Activated T-helper 17 cell treated with anti-CD3 and anti-CD28 coated beads, Interleukin-2, amount 50 U/mL, for 72 hours (primary cell): ENCODE measurements around the gene CCDC3. TPM values are rescaled to one million over a fixed set of nuclear protein-coding genes. Genes with fewer than 3 reads are reported as not detected.
"Not testable (repeated sequence)": the region's sequence is repeated elsewhere in the genome, so short reads cannot be mapped to it uniquely, and the experiment has no call there.

Experiments used
- ATAC-seq: fragments of 150-1000 bp; cut with Tn5 transposase; replicated peaks from 2 replicates; pipeline ENCODE4 v1.10.0; 2021; ENCODE audit warnings: mild to moderate bottlenecking, moderate library complexity
- H3K27ac Mint-ChIP-seq: one replicate; pipeline ENCODE4 v1.8.0; 2022; ENCODE audit warnings: mixed read lengths
- H3K27me3 Mint-ChIP-seq: one replicate; pipeline ENCODE4 v1.8.0; 2022; ENCODE audit warnings: mixed read lengths
- H3K36me3 Mint-ChIP-seq: one replicate; pipeline ENCODE4 v1.8.0; 2022; ENCODE audit warnings: low read depth, mild to moderate bottlenecking, mixed read lengths
- H3K4me1 Mint-ChIP-seq: one replicate; pipeline ENCODE4 v1.8.0; 2022; ENCODE audit warnings: mixed read lengths
- H3K4me3 Mint-ChIP-seq: one replicate; pipeline ENCODE4 v1.8.0; 2022; ENCODE audit warnings: mild to moderate bottlenecking, mixed read lengths
- H3K9me3 Mint-ChIP-seq: one replicate; pipeline ENCODE4 v1.8.0; 2022; ENCODE audit warnings: mixed read lengths
- total RNA-seq, 2 donors: library from RNA; stranded (reverse); gene quantifications; one replicate each; pipeline ENCODE4 v1.2.3, GENCODE V29; 2022

Gene CCDC3
- 1 to 10 TPM in 1 of 2 donors, under 1 TPM in 1; 0.26 to 2.5 TPM for total RNA-seq

DNA sequence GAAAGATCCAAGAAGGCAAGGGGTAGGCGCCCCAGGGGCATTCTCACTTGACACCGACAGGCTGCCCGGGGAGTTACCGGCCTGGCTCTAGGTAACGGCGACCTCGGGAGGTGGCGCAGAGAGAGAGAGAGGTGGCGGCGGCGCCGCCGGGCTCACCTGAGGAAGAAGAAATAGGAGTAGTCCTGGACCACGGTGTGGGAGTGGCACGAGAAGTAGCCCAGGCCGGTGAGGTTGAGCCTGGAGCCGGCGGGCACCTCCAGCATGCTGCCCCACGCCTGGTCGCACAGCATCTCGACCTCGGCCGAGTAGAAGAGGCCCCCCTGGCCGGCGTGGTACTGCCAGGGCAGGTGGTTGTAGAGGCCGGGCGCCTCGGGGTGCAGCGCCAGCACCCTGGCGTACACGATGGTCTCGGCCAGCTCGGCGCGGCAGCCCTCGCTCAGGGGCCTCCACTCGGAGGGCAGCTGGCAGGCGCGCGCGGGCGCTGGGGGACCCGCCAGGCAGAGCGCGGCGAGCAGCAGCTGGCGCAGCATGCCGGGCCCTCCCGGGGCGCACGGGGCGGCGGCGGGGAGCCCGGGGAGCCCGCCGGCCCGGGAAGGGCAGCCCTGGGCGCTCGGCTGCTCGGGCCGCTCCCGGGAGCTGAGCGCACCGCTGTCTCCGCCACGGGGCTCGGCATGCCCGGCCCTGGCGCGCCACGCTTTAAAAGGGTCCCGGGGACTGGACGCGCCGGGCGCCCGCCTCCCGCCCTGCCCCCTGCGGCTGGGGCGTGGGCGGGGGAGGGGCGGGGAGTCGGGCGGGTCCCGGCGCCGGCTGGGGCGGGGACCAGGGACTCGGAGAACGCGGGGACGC lies at the start of gene CCDC3:
Gene CCDC3 (minus strand): TSS at position 673 of the 846 bp plus-strand sequence. CDS start 143 bp downstream, at position 530.
- Mint-ChIP-seq H3K27me3 (peaks cover 60% of the 10 kb centered on the region), H3K4me1 (no peaks in the 10 kb centered on the region), H3K4me3 (peak within 1 kb of the TSS; percentile 52), H3K36me3 (no peaks in the 10 kb centered on the region), H3K27ac (no peak within 1 kb of the TSS), H3K9me3 (peaks cover 4% of the 10 kb centered on the region)
- ATAC-seq: no peak

DNA sequence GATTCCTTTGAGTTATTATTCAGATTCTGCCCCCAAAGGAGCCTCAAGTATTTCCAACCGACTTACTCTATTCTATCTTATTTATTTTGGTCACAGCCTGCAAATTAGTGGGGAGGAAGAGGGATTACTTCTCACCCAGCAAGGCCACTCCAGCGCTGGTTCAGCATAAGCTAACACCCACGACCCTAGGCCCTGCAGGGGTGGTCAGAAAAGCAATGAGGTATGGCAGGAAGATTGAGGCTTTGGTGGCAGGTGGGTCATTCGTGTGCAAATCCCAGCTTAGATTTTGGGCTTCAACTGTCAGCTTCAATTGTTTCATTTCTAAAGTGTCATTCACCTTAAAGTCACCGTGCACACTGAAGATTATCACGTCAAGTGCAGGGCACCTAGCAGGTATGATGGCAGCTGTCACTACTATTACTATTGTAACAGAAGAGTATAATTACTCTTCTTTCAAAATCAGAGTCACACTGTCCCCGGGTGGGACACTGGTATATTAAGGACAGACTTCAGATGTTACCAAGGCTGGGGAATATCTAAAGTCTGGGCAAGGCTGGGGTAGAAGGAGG lies 49.7 kb upstream of the CCDC3 start:
- H3K4me1 Mint-ChIP-seq: no peaks in the 10 kb centered on the region
- peaks cover 16% of the 10 kb centered on the region for H3K27me3 Mint-ChIP-seq
- no peak overlapping the region for H3K27ac Mint-ChIP-seq
- ATAC-seq: no peak
- no peaks in the 10 kb centered on the region for H3K9me3 Mint-ChIP-seq
- no peak overlapping the region for H3K4me3 Mint-ChIP-seq
- no peaks in the 10 kb centered on the region for H3K36me3 Mint-ChIP-seq

DNA sequence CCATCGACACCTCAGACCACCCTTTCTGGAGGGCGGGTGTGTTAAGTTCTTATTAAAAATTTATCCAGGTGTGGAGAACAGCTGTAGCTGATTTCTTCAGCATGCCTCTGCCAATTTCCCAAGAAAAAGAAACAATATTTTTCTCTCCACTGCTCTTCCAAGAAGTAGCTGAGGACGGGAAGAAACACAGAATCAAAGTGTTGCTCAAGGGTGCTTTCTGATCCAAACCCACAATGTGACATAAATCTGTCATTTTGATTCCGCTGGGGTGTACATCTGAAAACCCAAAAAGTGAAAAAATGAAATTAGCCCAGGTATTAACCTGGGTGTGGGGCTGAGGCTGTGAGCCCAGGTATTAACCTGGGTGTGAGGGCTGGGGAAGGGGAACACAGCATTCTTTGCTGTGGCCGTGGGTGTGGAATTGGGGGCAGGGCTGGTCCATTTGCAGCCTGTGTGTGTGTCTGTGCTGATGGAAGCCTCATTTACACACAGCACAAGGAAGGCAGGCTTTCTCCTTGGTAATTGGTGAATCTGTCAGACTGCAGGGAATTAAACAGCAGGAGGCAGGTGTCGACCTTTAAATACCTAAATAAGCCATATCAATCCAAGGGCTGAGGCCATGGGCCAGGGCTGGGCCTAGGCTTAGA lies 48.4 kb upstream of the CCDC3 start:
- H3K36me3 Mint-ChIP-seq: no peaks in the 10 kb centered on the region
- H3K9me3 Mint-ChIP-seq: no peaks in the 10 kb centered on the region
- H3K4me1 Mint-ChIP-seq: no peaks in the 10 kb centered on the region
- ATAC-seq: no peak
- no peak overlapping the region for H3K27ac Mint-ChIP-seq
- H3K4me3 Mint-ChIP-seq: no peak overlapping the region
- H3K27me3 Mint-ChIP-seq: peaks cover 12% of the 10 kb centered on the region

DNA sequence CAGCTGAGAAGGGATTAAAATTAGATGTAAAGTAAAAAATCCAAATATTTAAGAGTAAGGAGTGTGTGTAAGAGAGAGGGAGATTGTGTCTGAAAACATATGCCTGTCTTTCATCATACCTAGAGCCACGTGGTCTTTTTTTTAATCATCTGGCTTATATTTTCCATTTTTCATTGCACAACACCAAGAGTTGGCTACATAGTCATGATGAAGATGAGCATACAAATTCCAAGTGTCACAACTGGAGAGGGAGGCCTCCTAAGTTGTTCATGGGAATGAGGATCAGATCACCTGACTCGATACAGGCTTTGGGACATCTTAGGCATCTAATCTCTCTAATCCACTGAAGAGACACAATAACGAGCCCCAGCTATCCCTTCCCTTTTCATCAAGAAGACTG lies 47.2 kb upstream of the CCDC3 start:
- Mint-ChIP-seq H3K27ac (no peak overlapping the region), H3K4me1 (no peaks in the 10 kb centered on the region), H3K36me3 (no peaks in the 10 kb centered on the region), H3K27me3 (peaks cover 10% of the 10 kb centered on the region), H3K9me3 (no peaks in the 10 kb centered on the region), H3K4me3 (no peak overlapping the region)
- ATAC-seq: no peak

DNA sequence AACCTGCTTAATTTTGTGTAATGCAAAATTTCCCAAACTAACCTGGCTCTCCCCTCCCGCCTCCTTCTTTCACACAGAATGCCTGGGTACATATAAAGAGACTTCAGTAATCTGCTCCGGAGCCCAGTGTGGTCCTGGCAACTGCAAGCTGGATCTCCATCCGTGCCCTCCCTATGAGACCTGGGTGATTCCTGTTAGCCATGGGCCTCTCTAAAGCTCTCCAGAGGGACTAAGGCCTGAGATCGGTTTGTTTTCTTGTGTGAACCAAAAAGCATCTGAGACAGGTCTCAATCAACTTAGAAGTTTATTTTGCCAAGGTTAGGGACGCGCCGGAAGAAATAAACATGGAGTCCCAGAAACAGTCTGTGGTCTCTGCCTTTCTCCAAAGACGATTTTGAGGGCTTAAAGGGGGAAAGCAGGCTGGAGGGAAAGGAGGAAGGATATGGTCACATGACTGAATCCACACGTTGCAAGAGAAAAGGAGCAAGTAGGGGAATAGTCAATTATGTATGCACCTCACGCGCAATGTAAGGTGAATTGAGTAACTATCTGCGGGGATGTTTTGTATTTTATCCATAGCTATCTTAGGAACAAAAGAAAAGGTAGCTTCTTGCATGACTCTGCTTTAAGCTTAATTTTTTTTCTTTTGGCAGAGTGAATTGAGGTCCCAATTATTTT lies 46.2 kb upstream of the CCDC3 start:
- no peaks in the 10 kb centered on the region for H3K9me3 Mint-ChIP-seq
- H3K4me1 Mint-ChIP-seq: no peaks in the 10 kb centered on the region
- ATAC-seq: no peak
- H3K27ac Mint-ChIP-seq: no peak overlapping the region
- H3K27me3 Mint-ChIP-seq: peaks cover 10% of the 10 kb centered on the region
- no peaks in the 10 kb centered on the region for H3K36me3 Mint-ChIP-seq
- H3K4me3 Mint-ChIP-seq: no peak overlapping the region

DNA sequence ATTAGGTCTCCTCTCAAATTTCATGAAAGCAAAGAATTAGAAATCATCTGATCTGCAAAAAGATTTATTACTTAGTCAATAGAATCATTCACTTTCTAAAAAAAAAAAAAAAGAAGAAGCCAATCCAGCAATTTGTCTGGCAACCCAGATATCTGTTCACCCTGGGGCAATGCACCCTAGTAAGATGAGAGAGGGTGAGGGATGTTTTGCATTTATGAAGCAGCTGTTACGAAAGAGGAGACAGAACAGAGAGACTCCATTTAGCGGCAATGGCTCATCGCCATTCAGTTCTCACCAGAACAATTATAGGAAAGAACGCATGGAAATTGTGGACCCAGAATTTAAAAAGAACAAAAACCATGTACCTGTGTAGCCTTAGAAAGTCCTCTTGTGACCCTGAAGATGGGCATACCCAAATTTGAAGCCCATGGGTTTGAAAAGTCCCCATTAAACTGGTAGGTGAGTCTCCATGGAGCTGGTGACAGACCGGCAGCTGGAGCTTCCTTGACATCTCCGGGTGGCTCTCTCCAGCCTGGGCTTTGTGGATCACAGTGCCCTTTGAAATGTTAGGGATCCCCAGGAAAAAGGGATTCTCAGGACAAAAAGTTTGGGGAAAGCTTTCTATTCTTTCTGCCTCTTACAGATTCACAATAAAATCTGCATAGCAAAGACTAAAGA lies 45.5 kb upstream of the CCDC3 start:
- H3K9me3 Mint-ChIP-seq: no peaks in the 10 kb centered on the region
- H3K27me3 Mint-ChIP-seq: peaks cover 12% of the 10 kb centered on the region
- ATAC-seq: no peak

GRCh38 chr10:13043520-13043919 lies 42.0 kb upstream of the CCDC3 start:
- Mint-ChIP-seq H3K27ac (no peak overlapping the region), H3K36me3 (no peaks in the 10 kb centered on the region), H3K4me3 (no peak overlapping the region), H3K4me1 (no peaks in the 10 kb centered on the region), H3K27me3 (peaks cover 6% of the 10 kb centered on the region), H3K9me3 (no peaks in the 10 kb centered on the region)
- no peak for ATAC-seq

More for the DNA sequence above, 45.5 kb upstream of the CCDC3 start:
- Mint-ChIP-seq H3K4me1 (no peaks in the 10 kb centered on the region), H3K4me3 (no peak overlapping the region), H3K27ac (no peak overlapping the region), H3K36me3 (no peaks in the 10 kb centered on the region)

DNA sequence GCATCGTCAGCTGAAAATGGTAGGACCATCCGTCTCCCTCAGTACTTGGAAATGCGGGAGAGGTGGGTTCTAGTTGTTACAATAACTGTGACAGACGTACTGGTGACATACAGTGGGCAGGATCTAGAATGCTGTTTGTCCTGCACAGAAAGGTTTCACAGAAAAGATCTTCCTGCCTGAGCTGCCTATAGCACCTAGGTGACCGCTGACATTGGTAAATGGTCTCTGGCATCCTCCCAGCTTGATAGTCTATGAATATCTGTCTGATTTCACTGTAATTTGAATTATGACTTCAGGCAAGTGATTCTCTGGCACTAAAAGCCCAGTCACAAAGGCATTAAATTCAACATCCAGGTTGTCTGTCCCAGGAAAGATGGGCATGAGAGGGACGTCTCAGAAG lies 38.2 kb upstream of the CCDC3 start:
- H3K9me3 Mint-ChIP-seq: no peaks in the 10 kb centered on the region
- H3K4me1 Mint-ChIP-seq: no peaks in the 10 kb centered on the region
- no peak for ATAC-seq
- no peak overlapping the region for H3K4me3 Mint-ChIP-seq
- peaks cover 11% of the 10 kb centered on the region for H3K27me3 Mint-ChIP-seq
- no peaks in the 10 kb centered on the region for H3K36me3 Mint-ChIP-seq
- H3K27ac Mint-ChIP-seq: no peak overlapping the region

GRCh38 chr10:13038391-13038790 lies 36.9 kb upstream of the CCDC3 start:
- H3K4me1 Mint-ChIP-seq: no peaks in the 10 kb centered on the region
- ATAC-seq: no peak

GRCh38 chr10:13037832-13038231 lies 36.3 kb upstream of the CCDC3 start:
- H3K9me3 Mint-ChIP-seq: no peaks in the 10 kb centered on the region
- no peak for ATAC-seq
- no peak overlapping the region for H3K27ac Mint-ChIP-seq
- H3K36me3 Mint-ChIP-seq: no peaks in the 10 kb centered on the region
- H3K4me1 Mint-ChIP-seq: no peaks in the 10 kb centered on the region
- H3K4me3 Mint-ChIP-seq: no peak overlapping the region
- H3K27me3 Mint-ChIP-seq: peaks cover 11% of the 10 kb centered on the region

More at GRCh38 chr10:13038391-13038790, 36.9 kb upstream of the CCDC3 start:
- Mint-ChIP-seq H3K27me3 (peaks cover 11% of the 10 kb centered on the region), H3K27ac (no peak overlapping the region), H3K4me3 (no peak overlapping the region), H3K36me3 (no peaks in the 10 kb centered on the region), H3K9me3 (no peaks in the 10 kb centered on the region)

GRCh38 chr10:13036841-13037240 lies 35.3 kb upstream of the CCDC3 start:
- no peak for ATAC-seq
- Mint-ChIP-seq H3K9me3 (no peaks in the 10 kb centered on the region), H3K27me3 (peaks cover 8% of the 10 kb centered on the region), H3K4me1 (no peaks in the 10 kb centered on the region), H3K27ac (no peak overlapping the region), H3K4me3 (no peak overlapping the region), H3K36me3 (no peaks in the 10 kb centered on the region)

DNA sequence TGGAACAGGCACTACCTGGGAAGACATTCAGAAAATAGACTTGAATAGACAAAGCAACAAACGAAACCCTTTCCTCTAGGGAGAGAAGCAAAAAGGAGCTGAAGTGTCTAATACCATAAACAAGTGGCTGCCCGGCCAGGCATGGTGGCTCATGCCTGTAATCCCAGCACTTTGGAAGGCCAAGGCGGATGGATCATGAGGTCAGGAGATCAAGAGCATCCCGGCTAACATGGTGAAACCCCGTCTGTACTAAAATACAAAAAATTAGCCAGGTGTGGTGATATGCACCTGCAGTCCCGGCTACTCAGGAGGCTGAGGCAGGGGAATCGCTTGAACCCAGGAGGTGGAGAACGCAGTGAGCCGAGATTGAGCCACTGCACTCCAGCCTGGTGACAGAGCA lies 34.2 kb upstream of the CCDC3 start:
- not testable (repeated sequence) for H3K4me3 Mint-ChIP-seq, H3K27ac Mint-ChIP-seq, H3K27me3 Mint-ChIP-seq, H3K9me3 Mint-ChIP-seq, H3K36me3 Mint-ChIP-seq, ATAC-seq, H3K4me1 Mint-ChIP-seq

DNA sequence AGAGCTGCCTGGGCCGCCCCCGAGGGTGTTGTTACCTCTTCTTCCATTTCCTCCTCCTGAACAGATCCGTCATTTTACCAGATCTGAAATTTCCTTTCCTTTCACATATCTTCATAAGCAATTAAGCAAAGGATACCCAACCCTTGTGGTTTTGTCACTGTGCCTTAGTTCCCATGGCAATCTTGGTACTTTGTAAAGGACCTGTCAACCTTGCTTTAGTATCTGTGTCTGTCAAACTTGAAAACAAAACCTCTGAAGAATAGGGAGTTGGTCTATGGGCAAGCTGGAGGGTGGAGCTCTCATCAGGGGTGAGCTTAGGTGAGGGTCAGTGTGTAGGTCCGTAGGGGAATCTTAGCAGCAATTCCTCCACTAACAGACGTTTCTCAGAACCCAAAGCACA lies 25.4 kb upstream of the CCDC3 start:
- Mint-ChIP-seq H3K36me3 (no peaks in the 10 kb centered on the region), H3K4me3 (no peak overlapping the region), H3K9me3 (peaks cover 6% of the 10 kb centered on the region), H3K27me3 (peaks cover 14% of the 10 kb centered on the region), H3K4me1 (no peaks in the 10 kb centered on the region), H3K27ac (no peak overlapping the region)
- no peak for ATAC-seq

DNA sequence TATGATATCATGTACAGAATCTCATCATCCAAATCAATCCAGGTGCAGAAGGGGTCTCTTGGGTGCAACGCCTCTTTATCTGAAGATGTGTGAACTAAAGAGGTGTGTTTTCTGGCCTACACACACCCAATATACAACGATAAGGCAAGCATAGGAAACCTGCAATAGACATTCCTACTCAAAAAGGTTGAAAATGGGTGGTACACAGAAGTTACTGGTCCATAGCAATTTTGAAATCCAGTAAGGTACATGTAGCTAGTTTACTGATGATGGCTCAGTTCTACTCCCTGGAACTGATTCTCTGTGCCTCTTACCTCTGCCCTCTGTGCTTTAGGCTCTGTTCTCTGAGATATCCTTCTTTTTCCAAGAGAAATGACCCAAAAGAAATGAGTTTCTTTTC lies 22.2 kb upstream of the CCDC3 start:
- no peak overlapping the region for H3K27ac Mint-ChIP-seq
- H3K4me3 Mint-ChIP-seq: no peak overlapping the region
- peaks cover 6% of the 10 kb centered on the region for H3K9me3 Mint-ChIP-seq
- H3K27me3 Mint-ChIP-seq: peaks cover 11% of the 10 kb centered on the region
- H3K4me1 Mint-ChIP-seq: no peaks in the 10 kb centered on the region
- no peak for ATAC-seq
- H3K36me3 Mint-ChIP-seq: no peaks in the 10 kb centered on the region
